Measurements from ENCODE around the gene S100A3.

DNA sequence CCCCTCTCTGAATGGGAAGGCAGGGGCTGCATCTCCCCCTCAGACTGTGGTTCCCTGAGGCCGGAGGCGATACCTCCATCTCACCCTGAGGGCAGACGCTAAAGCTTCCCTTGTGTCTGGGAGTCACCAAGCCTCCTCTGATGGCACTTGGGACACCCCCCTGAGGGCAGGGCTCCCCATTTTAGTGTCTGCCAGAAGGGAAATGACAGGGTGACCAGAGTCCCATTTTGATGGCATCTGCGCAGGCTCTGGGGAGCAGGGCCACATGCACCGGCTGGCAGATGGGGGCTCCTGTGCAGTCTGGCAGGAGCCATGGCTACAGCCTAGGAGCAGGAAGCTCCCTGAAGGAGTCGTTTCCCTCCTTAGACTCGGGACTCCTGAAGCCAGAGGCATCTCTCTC, 14.9 kb upstream of the S100A3 start:
- TF ChIP-seq EZH2 (IDR thresholded peaks at IDR 0.05) (no peak), POLR2AphosphoS5 (IDR thresholded peaks at IDR 0.05; ENCODE audit: borderline replicate concordance, low read depth, low read length) (no peak), FOXP2 (optimal IDR thresholded peaks at IDR 0.05; ENCODE audit: control extremely low read depth, extremely low read length, insufficient read depth) (no peak)
